Retinal pigment epithelial cell (primary cell): ENCODE results near the gene FMO4.
"Not testable (repeated sequence)": the region's sequence is repeated elsewhere in the genome, so short reads cannot be mapped to it uniquely, and the experiment has no call there.

Source experiments
- DNase-seq: peaks from one replicate; pipeline ENCODE4 v3.0.0-alpha.2; 2010; ENCODE audit warnings: low read depth
- H3K4me3 ChIP-seq: 2 replicates; pipeline ENCODE4 v1.5.1; 2011; ENCODE audit warnings: mild to moderate bottlenecking, low read length, control low read depth, moderate library complexity
- TF ChIP-seq, protein P1 (sequence below): conservative IDR thresholded peaks from 2 replicates; pipeline ENCODE4 v1.5.1; 2011; ENCODE audit warnings: low read depth, low read length, control low read depth, inconsistent platforms

The FMO4 gene

GRCh38 chr1:171279678-171280077 lies 34.3 kb upstream of the FMO4 start:
- no peak for DNase-seq
- H3K4me3 ChIP-seq: no peak overlapping the region
- TF ChIP-seq, protein P1, sequence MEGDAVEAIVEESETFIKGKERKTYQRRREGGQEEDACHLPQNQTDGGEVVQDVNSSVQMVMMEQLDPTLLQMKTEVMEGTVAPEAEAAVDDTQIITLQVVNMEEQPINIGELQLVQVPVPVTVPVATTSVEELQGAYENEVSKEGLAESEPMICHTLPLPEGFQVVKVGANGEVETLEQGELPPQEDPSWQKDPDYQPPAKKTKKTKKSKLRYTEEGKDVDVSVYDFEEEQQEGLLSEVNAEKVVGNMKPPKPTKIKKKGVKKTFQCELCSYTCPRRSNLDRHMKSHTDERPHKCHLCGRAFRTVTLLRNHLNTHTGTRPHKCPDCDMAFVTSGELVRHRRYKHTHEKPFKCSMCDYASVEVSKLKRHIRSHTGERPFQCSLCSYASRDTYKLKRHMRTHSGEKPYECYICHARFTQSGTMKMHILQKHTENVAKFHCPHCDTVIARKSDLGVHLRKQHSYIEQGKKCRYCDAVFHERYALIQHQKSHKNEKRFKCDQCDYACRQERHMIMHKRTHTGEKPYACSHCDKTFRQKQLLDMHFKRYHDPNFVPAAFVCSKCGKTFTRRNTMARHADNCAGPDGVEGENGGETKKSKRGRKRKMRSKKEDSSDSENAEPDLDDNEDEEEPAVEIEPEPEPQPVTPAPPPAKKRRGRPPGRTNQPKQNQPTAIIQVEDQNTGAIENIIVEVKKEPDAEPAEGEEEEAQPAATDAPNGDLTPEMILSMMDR: no peak

DNA sequence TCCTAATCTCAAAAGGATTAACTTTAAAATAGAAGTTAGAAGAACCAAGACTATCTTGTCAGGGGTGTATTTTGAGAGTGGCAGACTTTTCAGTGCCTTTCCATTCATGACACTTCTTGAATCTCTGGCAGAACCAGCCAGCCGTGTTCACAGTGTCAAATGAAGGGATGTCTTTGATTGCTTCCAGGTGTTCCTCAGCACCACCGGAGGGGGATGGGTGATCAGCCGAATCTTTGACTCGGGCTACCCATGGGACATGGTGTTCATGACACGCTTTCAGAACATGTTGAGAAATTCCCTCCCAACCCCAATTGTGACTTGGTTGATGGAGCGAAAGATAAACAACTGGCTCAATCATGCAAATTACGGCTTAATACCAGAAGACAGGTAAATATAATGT lies 33.4 kb upstream of the FMO4 start:
- DNase-seq: no peak
- H3K4me3 ChIP-seq: no peak overlapping the region
- TF ChIP-seq, protein P1: no peak

- TF ChIP-seq, protein P1: no peak
- no peak overlapping the region for H3K4me3 ChIP-seq
- DNase-seq: no peak
These were observed 27.8 kb upstream of the FMO4 start for GRCh38 chr1:171286032-171286705.

DNA sequence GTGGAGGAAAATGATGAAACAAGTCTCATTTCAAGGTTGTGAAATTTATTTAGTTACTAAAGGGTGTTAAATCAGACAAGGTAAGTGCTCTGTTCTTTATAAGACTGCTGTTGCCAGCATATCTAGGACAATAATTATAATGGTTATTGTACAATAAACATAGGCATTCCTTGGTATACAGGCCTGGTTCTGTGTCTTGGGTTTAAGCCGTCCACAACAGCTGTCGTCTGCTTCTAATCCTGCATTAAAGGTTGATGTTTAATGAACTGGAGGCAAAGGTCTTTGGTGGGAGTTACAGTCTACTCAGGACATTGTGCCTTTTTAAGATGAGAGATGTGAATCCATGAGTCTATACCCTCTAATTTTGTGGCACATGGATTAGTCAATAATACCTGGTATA lies 23.4 kb upstream of the FMO4 start:
- no peak for DNase-seq
- H3K4me3 ChIP-seq: no peak overlapping the region
- TF ChIP-seq, protein P1: no peak

GRCh38 chr1:171292799-171293198 lies 21.2 kb upstream of the FMO4 start:
- DNase-seq: no peak
- TF ChIP-seq, protein P1: no peak

DNA sequence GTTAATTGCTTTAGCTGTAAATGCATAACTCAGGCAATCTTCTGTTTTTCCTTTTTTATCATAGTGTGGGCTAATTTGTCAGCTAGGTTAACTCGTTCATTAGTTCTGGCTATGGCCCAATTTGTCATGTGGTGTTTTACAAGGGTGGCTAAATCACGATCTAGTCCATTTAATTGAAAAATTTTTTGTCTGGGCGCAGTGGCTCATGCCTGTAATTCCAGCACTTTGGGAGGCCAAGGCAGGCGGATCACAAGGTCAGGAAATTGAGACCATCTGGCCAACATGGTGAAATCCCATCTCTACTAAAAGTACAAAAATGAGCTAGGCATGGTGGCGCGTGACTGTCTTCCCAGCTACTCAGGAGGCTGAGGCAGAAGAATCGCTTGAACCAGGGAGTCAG lies 18.6 kb upstream of the FMO4 start:
- not testable (repeated sequence) for H3K4me3 ChIP-seq, DNase-seq

More at GRCh38 chr1:171292799-171293198, 21.2 kb upstream of the FMO4 start:
- H3K4me3 ChIP-seq: no peak overlapping the region

DNA sequence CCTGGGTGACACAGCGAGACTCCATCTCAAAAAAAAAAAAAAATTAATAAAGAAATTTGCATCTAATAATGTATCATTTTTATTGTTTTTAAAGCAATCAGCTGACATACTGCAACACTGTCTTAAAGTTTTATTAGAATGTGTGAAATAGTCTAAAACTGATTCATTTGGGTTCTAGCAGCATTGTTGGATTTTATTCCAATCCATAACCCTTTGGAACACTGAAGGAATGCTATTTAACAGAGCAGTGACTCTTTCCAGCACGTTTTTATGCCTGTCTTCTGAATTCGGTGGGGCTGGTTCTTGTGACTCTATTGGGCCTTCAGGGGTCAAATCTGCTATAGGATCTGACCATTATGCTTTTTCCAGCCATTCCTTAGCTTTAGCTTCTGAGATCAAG lies 18.2 kb upstream of the FMO4 start:
- DNase-seq: no peak
- TF ChIP-seq, protein P1: no peak
- no peak overlapping the region for H3K4me3 ChIP-seq
